H9 (cell line): ENCODE measurements around the gene COPE. TPM values are rescaled to one million over a fixed set of nuclear protein-coding genes. Genes with fewer than 3 reads are reported as not detected.

ENCODE experiments used
- DNase-seq: peaks from one replicate; pipeline ENCODE4 v3.0.0-alpha.2; 2017
- H2AFZ ChIP-seq: one replicate; pipeline ENCODE4 v1.6.1; 2013; ENCODE audit warnings: mild to moderate bottlenecking, low read length, control low read depth, moderate library complexity
- H2AK5ac ChIP-seq: 2 replicates; pipeline ENCODE4 v1.6.1; 2013; ENCODE audit warnings: low read length, control low read depth, mixed read lengths; ENCODE audit not compliant: insufficient read length
- H2BK120ac ChIP-seq: one replicate; pipeline ENCODE4 v1.6.1; 2013; ENCODE audit warnings: low read depth, mild to moderate bottlenecking, low read length, control low read depth, inconsistent platforms; ENCODE audit not compliant: poor library complexity, severe bottlenecking
- H2BK12ac ChIP-seq: 2 replicates; pipeline ENCODE4 v1.6.1; 2013; ENCODE audit warnings: low read length, control low read depth, mixed read lengths, low read depth; ENCODE audit not compliant: insufficient read length
- H2BK15ac ChIP-seq: 2 replicates; pipeline ENCODE4 v1.6.1; 2013; ENCODE audit warnings: low read depth, low read length, control low read depth
- H2BK20ac ChIP-seq: one replicate; pipeline ENCODE4 v1.6.1; 2013; ENCODE audit warnings: low read depth, mild to moderate bottlenecking, low read length, control low read depth, inconsistent platforms; ENCODE audit not compliant: poor library complexity, severe bottlenecking
- H2BK5ac ChIP-seq: 2 replicates; pipeline ENCODE4 v1.6.1; 2013; ENCODE audit warnings: low read length, control low read depth, mixed read lengths; ENCODE audit not compliant: insufficient read length
- H3K14ac ChIP-seq: 2 replicates; pipeline ENCODE4 v1.6.1; 2013; ENCODE audit warnings: low read length, control low read depth; ENCODE audit not compliant: insufficient read depth
- H3K18ac ChIP-seq: 2 replicates; pipeline ENCODE4 v1.6.1; 2013; ENCODE audit warnings: low read depth, mild to moderate bottlenecking, mixed read lengths, low read length, control low read depth; ENCODE audit not compliant: insufficient read length
- H3K23ac ChIP-seq: 2 replicates; pipeline ENCODE4 v1.6.1; 2013; ENCODE audit warnings: low read length, control low read depth, mixed read lengths, low read depth; ENCODE audit not compliant: insufficient read length
- H3K23me2 ChIP-seq: 2 replicates; pipeline ENCODE4 v1.6.1; 2013; ENCODE audit warnings: low read depth, mild to moderate bottlenecking, mixed read lengths, low read length, control low read depth; ENCODE audit not compliant: insufficient read length, poor library complexity, severe bottlenecking
- H3K27ac ChIP-seq: 2 replicates; pipeline ENCODE4 v1.5.1; 2013; ENCODE audit warnings: low read length, control low read depth, mixed read lengths, low read depth; ENCODE audit not compliant: insufficient read length
- H3K27me3 ChIP-seq: 2 replicates; pipeline ENCODE4 v1.6.1; 2013; ENCODE audit warnings: low read length, control low read depth, inconsistent platforms; ENCODE audit not compliant: insufficient read depth
- H3K4ac ChIP-seq: 2 replicates; pipeline ENCODE4 v1.6.1; 2013; ENCODE audit warnings: low read depth, mild to moderate bottlenecking, control low read depth, inconsistent platforms, low read length, moderate library complexity
- H3K4me1 ChIP-seq: 2 replicates; pipeline ENCODE4 v1.6.1; 2013; ENCODE audit warnings: low read length, control low read depth, inconsistent platforms; ENCODE audit not compliant: insufficient read depth
- H3K4me2 ChIP-seq: 2 replicates; pipeline ENCODE4 v1.6.1; 2013; ENCODE audit warnings: low read length, control low read depth, mixed read lengths; ENCODE audit not compliant: insufficient read length, insufficient read depth
- H3K56ac ChIP-seq: 2 replicates; pipeline ENCODE4 v1.6.1; 2013; ENCODE audit warnings: low read depth, mild to moderate bottlenecking, mixed read lengths, low read length, control low read depth; ENCODE audit not compliant: insufficient read length
- H3K79me1 ChIP-seq: 2 replicates; pipeline ENCODE4 v1.6.1; 2013; ENCODE audit warnings: low read depth, mild to moderate bottlenecking, moderate library complexity, low read length, control low read depth, inconsistent platforms; ENCODE audit not compliant: insufficient read depth, poor library complexity, severe bottlenecking
- H3K79me2 ChIP-seq: 2 replicates; pipeline ENCODE4 v1.6.1; 2013; ENCODE audit warnings: low read length, control low read depth, inconsistent platforms; ENCODE audit not compliant: insufficient read depth
- H3K9ac ChIP-seq: 2 replicates; pipeline ENCODE4 v1.6.1; 2013; ENCODE audit warnings: low read length, control low read depth, mixed read lengths; ENCODE audit not compliant: insufficient read length; ENCODE audit errors: extremely low read depth
- H3K9me3 ChIP-seq: one replicate; pipeline ENCODE4 v1.6.1; 2013; ENCODE audit warnings: low read depth, low read length, inconsistent platforms; ENCODE audit not compliant: control insufficient read depth
- H3T11ph ChIP-seq: one replicate; pipeline ENCODE4 v1.6.1; 2013; ENCODE audit warnings: mild to moderate bottlenecking, low read length, control low read depth, inconsistent platforms
- H4K20me1 ChIP-seq: one replicate; pipeline ENCODE4 v1.6.1; 2013; ENCODE audit not compliant: control insufficient read depth, insufficient read length, insufficient read depth
- H4K5ac ChIP-seq: 2 replicates; pipeline ENCODE4 v1.6.1; 2013; ENCODE audit warnings: low read depth, mild to moderate bottlenecking, mixed read lengths, low read length, control low read depth; ENCODE audit not compliant: insufficient read length
- H4K8ac ChIP-seq: replicated peaks from 2 replicates; pipeline ENCODE4 v1.6.1; 2013; ENCODE audit warnings: low read length, control low read depth, mixed read lengths, low read depth; ENCODE audit not compliant: insufficient read length
- H4K91ac ChIP-seq: 2 replicates; pipeline ENCODE4 v1.6.1; 2013; ENCODE audit warnings: low read depth, mild to moderate bottlenecking, moderate library complexity, mixed read lengths, low read length, control low read depth; ENCODE audit not compliant: insufficient read length
- H3K27ac Mint-ChIP-seq, 3 experiments: 2 replicates in 2 of 3; 3 replicates in 1 of 3; pipeline ENCODE4 v1.8.0; 2020 to 2021; ENCODE audit warnings: mixed read lengths in 3 of 3, mild to moderate bottlenecking in 1 of 3, moderate library complexity in 1 of 3
- H3K27me3 Mint-ChIP-seq: 2 replicates; pipeline ENCODE4 v1.8.0; 2021; ENCODE audit warnings: low read depth, mild to moderate bottlenecking, moderate library complexity, mixed read lengths
- H3K36me3 Mint-ChIP-seq, 3 experiments: 2 replicates in 2 of 3; 3 replicates in 1 of 3; pipeline ENCODE4 v1.8.0; 2020 to 2021; ENCODE audit warnings: low read depth in 3 of 3, mixed read lengths in 3 of 3; ENCODE audit not compliant: insufficient read depth in 1 of 3
- H3K4me1 Mint-ChIP-seq, 2 experiments: 2 replicates each; pipeline ENCODE4 v1.8.0; 2020; ENCODE audit warnings: mixed read lengths in 2 of 2
- H3K4me3 Mint-ChIP-seq, 2 experiments: 2 replicates in 1 of 2; 3 replicates in 1 of 2; pipeline ENCODE4 v1.8.0; 2020 to 2021; ENCODE audit warnings: mild to moderate bottlenecking in 2 of 2, mixed read lengths in 2 of 2, moderate library complexity in 1 of 2
- H3K9me3 Mint-ChIP-seq, 2 experiments: 2 replicates in 1 of 2; 3 replicates in 1 of 2; pipeline ENCODE4 v1.8.0; 2020; ENCODE audit warnings: mild to moderate bottlenecking in 2 of 2, mixed read lengths in 2 of 2, moderate library complexity in 1 of 2
- WGBS: extraction: QIAGEN DNeasy Blood & Tissue Kit; methylation state at CpG from one replicate; pipeline ENCODE4 v1.1.7; 2013; ENCODE audit warnings: missing lambda C conversion rate, low lambda C conversion rate, mixed read lengths; ENCODE audit not compliant: insufficient read length; ENCODE audit errors: extremely low coverage; 5-methylcytosine and 5-hydroxymethylcytosine counted together
- total RNA-seq: library from RNA; stranded (reverse); gene quantifications from 2 replicates; pipeline ENCODE4 v1.2.1, GENCODE V29; 2021
- TF ChIP-seq, protein P1 (sequence below): fragments of 200-600 bp; sonication (generic); conservative IDR thresholded peaks from 3 replicates; pipeline ENCODE4 v1.8.0; 2021; ENCODE audit warnings: antibody characterized with exemption, mild to moderate bottlenecking

Gene COPE
- total RNA-seq, 1 experiment from 2014 or later, result 198 TPM

DNA sequence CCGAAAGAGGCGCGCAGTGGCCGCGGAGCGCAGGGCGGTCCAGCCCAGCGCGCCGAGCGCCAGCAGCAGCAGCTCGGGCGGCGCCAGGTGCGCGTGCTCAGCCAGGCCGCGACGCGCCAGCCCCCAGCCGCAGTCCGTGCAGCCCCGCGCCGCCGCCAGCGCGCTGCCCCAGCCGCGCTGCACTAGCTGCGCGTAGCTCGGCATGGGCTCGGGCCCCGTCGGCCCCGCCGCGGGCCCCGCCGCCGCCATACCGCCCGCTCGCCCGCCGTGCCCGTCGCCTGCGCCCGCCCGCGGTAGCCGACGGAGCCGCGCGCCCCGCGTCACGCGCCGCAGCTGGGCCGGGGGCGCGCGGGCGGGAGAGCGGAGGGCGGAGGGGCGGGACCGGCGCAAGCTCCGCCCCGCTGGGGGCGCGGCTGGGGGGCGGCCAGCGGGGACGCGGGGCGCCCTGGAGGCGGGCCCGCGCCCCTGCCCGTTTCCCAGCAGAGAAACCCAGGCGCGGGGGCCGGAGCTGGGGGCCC lies 23.3 kb downstream of the COPE start, which contains the start of gene CERS1:
TSS of gene CERS1 (minus strand) at position 335 of the 518 bp plus-strand sequence. CDS start at position 249, 86 bp downstream.
- Histone ChIP-seq H3K56ac (no peak within 1 kb of the TSS), H2BK12ac (no peak within 1 kb of the TSS), H3K18ac (no peak within 1 kb of the TSS), H2AFZ (no peak within 1 kb of the TSS), H2AK5ac (no peak within 1 kb of the TSS), H2BK20ac (no peak within 1 kb of the TSS), H3K4ac (no peak within 1 kb of the TSS), H2BK120ac (no peak within 1 kb of the TSS), H4K5ac (no peak within 1 kb of the TSS), H3K27me3 (no peaks in the 10 kb centered on the region; the same call in 1 of the 2 replicates), H4K20me1 (no peaks in the 10 kb centered on the region), H3T11ph (no peak within 1 kb of the TSS), H2BK5ac (no peak within 1 kb of the TSS), H3K27ac (no peak within 1 kb of the TSS), H2BK15ac (no peak within 1 kb of the TSS), H3K9me3 (no peaks in the 10 kb centered on the region), H3K23me2 (peaks cover 7% of the 10 kb centered on the region), H4K8ac (no peak within 1 kb of the TSS), H4K91ac (no peak within 1 kb of the TSS), H3K14ac (peak within 1 kb of the TSS; percentile 16; the same call in 1 of the 2 replicates), H3K79me2 (no peaks in the 10 kb centered on the region), H3K9ac (no peak within 1 kb of the TSS), H3K23ac (no peak within 1 kb of the TSS), H3K4me1 (no peaks in the 10 kb centered on the region), H3K4me2 (peak within 1 kb of the TSS; percentile 33), H3K79me1 (no peaks in the 10 kb centered on the region)
- TF ChIP-seq, protein P1, sequence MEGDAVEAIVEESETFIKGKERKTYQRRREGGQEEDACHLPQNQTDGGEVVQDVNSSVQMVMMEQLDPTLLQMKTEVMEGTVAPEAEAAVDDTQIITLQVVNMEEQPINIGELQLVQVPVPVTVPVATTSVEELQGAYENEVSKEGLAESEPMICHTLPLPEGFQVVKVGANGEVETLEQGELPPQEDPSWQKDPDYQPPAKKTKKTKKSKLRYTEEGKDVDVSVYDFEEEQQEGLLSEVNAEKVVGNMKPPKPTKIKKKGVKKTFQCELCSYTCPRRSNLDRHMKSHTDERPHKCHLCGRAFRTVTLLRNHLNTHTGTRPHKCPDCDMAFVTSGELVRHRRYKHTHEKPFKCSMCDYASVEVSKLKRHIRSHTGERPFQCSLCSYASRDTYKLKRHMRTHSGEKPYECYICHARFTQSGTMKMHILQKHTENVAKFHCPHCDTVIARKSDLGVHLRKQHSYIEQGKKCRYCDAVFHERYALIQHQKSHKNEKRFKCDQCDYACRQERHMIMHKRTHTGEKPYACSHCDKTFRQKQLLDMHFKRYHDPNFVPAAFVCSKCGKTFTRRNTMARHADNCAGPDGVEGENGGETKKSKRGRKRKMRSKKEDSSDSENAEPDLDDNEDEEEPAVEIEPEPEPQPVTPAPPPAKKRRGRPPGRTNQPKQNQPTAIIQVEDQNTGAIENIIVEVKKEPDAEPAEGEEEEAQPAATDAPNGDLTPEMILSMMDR, result no peak
- Mint-ChIP-seq H3K27me3 (peaks cover 17% of the 10 kb centered on the region), H3K4me3 (peak within 1 kb of the TSS; percentile 78 to 89), H3K27ac (no peak within 1 kb of the TSS; a peak in 1 of 7 replicates), H3K9me3 (no peaks in the 10 kb centered on the region), H3K4me1 (peaks cover 0 to 10% of the 10 kb centered on the region in 2 experiments; a peak in 1 of 4 replicates), H3K36me3 (peaks cover 0 to 2% (median 0%) of the 10 kb centered on the region in 3 experiments; a peak in 4 of 7 replicates)
- no CpG with 5 or more reads among the region's 89 CpGs for WGBS
- no peak for DNase-seq
